Hematopoietic multipotent progenitor cell treated with erythropoietin and hydrocortisone succinate and interleukin-3 and kit ligand, for 6 days (in vitro differentiated cells): Measurements from ENCODE around the gene CDC42SE2.
"Not testable (repeated sequence)": the region's sequence is repeated elsewhere in the genome, so short reads cannot be mapped to it uniquely, and the experiment has no call there.

ENCODE experiments used
- DNase-seq: peaks from one replicate; pipeline ENCODE4 v3.0.0-alpha.2; 2015

CDC42SE2 gene

DNA sequence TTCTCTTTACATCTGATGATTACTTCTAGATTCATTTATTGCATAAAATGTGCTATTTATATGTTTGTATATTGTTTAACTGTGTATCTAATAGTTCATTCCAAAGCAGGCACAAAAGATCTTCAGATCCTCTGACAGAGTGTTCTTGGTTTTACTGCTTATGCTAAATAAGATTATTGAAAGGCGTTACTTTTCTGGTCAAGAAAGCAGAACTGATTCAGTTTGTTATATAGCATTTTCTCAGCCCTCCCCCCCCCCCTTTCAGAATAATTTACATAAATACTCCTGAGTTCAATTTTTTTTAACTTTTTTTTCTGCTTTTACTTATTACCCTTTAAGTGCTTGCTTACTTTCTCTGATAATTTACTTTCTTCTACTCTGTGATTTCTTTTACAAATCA, 15.4 kb downstream of the CDC42SE2 start:
- no peak for DNase-seq

DNA sequence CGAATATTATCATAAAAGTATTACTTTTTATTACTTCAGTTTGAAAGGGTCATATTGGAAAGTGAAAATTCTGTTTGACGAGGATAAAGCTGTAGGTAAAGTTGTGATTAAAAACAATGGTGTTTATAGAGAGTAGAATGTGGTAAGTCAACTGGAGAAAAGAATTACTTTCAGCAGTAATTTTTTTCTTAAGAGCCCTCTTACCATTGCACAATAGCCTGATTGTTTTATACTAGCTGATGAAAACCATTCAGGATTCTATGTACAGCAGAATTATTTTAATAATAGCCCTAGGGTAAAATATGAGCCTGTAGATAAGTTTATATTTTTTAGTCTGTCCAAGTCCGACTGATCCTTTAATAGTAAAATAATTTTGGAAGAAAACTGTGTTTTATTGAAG, 16.6 kb downstream of the CDC42SE2 start:
- no peak for DNase-seq

DNA sequence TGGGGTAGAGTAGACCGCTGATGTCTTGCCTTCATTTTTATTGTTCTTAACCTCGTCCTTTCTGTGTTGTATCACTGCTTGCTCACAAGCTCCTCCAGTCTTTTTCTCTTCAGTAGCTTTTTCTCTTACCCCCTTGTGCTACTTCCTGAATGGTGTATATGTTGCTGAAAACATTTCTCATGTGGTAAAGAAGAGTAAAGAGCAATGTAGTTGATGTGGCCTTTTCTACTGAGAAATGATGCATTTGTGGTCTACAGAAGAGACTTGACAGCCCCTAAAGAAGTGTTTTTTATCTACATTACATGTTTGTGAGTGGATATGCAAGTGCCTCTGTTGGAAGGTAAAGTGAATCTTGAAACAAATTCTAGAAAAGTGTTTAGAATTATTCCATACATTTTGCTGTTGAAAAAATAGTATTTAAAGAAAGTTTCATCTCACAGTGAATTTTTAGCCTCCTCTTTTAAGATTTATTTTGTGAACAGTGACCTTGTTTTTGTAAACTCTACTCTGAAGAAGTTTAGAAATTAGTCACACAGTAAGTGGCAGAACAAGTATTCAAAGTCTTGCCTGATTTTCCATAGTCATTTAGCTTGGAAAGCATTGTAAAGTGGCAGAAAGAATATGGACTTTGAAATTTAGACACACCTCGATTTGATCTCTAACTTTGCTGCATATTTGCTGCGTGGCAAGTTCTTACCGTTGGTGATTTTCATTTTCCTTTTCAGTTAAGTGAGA, 17.4 kb downstream of the CDC42SE2 start:
- DNase-seq = no peak

DNA sequence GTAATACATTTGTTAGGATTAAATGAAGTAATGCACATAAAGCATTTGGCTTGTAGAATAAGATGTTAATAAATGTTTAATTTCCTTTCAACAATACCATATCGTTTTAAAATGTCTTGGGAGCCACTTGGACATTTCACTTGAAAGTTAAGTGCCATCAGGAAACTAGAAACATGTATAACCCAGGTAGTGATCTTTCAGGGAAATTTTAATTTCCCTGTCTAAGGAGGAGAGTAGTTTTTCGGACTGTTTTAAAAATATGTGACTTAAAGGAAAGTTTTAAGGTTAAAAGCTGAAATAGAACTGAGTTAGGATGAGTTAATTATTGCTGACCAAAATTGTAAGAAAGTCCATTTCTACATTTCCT, 18.0 kb downstream of the CDC42SE2 start:
- DNase-seq = no peak

DNA sequence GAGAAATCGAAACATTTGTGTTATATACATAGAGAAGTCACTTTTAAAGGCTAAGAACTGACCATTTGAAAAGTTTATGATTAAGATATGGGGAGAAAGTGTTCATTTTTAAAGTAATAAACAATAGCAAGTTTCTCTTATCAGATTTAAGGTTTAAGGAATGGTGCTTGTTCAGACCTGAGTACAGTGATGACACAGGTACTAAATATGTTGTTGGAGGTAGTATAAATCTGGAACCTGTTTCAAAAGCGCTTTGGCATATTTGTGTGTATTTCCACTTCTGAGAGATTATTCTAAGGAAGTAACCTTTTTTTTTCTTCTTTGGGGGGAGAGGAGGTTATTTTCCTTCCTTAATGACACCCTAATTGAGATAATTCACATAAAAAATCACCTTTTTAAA, 18.4 kb downstream of the CDC42SE2 start:
- DNase-seq = no peak

DNA sequence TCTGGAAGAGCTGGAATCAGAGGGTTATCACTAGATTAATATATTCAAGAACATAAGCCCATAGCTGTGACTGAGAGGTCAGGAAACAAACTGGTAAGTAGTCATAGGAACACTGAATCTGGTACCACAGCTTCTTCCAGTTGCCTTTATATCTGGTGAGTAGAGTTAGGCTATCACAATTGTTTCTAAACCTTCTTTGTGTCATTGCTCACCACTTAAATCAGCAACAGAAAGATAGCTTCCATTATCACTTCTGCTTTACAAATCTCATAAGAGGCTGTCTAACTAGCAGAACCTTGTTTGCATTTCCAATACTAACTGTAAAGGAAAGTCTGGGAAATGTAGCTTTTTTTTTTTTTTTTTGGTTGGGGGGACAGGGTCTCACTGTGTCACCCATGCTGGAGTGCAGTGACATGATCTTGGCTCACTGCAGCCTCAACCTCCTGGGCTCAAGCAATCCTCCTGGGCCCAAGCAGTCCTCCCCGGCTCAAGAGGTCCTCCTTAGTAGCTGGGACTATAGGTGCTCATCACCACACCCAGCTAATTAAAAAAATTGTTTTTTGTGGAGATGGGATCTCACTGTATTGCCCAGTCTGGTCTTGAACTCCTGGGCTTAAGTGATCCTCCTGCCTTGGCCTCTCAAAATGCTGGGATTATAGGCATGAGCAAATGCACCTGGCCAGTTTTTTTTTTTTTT, 22.0 kb downstream of the CDC42SE2 start:
- DNase-seq = no peak

DNA sequence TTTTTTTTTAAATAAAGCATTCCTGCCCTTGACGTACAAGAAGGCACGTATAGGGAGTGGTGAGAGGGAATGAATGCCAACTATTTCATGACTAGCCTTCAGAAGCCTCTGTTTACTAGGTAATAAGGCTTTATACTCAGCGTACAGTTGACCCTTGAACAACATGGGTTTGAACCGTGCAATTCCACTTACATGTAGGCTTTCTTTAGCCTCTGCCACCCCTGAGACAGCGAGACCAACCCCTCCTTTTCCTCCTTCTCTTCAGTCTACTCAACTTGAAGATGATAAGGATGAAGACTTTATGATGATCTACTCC, 22.5 kb downstream of the CDC42SE2 start:
- DNase-seq = no peak

DNA sequence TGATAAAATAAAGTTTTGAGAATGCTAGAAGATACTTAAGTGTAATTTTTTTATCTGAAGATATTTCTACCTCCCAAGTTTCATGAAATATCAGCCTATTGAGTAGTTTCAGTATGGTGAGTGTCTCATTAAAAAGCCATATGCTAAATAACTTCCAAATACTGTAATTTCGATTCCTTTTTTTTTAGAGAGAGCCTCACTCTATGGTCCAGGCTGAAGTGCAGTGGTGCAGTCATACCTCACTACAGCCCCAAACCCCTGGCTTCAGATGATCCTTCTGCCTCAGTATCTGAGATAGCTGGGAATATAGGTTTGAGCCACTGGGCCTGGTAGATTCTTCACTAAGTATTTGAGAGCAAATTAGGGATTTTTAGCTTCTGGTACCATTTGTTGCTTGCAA, 24.5 kb downstream of the CDC42SE2 start:
- no peak for DNase-seq

DNA sequence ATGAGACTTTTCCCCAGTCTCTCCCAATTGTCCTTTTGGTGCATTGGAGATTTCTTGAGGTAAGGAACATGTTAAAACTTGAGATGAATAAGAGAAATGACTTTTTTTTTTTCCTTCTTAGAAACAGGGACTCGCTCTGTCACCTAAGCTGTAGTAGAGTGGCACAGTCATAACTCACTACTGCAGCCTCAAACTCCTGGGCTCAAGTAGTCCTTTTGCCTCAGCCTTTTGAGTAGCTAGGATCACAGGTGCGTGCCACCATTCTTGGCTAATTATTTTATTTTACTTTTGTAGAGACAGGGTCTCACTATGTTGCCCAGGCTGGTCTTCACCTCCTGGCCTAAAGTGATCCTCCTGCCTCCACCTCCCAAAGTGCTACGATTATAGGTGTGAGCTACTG, 25.9 kb downstream of the CDC42SE2 start:
- DNase-seq = no peak

DNA sequence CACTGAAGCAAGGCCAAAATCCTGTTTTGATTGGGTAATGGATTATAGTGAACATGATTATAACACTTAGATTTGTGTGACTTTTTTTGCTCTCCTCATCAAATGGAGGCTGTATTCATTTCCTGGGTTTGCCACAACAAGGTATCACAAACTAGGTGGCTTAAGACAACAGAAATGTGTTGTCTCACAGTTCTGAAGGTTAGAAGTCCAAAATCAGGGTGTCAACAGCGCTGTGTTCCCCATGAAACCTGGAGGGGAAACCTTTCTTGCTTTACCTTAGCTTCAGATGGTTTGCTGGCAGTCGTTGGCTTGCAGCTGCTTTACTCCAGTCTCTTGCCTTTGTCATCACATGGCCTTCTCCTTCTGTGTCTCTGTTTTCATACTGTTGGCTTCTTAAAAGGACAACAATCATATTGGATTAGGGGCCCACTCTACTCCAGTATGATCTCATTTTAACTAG, 32.4 kb downstream of the CDC42SE2 start:
- DNase-seq = no peak

DNA sequence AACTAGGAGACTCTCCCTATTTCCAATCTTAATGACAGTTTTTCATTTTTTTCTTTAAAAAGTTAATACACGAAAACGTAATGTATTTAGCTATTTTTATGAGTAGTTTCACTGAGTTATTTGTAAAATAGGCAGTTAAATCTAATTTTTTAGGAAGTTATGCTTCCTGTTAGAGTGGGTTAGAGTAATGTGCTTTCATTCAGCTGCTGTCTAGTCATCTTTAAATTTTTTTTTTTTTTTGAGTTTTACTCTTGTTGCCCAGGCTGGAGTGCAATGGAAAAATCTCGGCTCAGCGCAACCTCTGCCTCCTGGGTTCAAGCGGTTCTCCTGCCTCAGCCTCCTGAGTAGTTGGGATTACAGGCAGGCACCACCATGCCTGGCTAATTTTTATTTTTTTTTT, 34.0 kb downstream of the CDC42SE2 start:
- DNase-seq = no peak

DNA sequence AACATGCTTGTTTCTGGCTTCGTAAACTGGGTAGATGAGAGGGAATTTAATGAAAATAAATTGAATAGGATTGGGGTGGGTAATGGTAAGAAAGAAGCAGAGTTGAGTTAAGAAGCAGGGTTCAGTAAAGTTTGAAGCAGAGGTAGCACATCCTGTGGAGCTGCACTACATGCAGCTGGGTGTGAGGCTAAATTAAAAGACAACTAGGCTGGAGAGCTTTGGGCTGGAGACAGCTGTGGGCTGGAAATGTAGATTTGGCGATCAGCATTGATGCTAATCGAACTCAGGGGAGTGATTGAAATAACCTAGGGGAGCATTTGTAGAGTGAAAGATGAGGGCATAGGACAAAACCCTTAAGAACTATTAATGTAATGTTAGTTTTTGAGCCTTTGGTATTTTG, 35.6 kb downstream of the CDC42SE2 start:
- DNase-seq = no peak

DNA sequence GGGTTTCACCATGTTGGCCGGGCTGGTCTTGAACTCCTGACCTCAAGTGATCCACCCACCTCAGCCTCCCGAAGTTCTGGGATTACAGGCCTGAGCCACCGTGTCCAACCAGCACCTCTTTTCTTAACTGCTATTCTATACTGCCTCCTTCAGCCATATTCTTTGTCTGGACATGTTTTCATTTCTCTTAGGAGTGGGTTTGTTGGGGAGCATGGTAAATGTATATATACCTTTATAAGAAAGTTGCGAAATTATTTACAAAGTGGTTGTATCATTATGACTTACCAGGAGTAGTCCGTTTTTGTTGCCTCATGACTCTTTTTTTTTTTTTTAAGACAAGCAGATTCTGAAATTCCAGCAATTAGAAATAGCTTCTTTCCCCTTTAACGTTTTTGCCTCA, 38.7 kb downstream of the CDC42SE2 start:
- DNase-seq = no peak

DNA sequence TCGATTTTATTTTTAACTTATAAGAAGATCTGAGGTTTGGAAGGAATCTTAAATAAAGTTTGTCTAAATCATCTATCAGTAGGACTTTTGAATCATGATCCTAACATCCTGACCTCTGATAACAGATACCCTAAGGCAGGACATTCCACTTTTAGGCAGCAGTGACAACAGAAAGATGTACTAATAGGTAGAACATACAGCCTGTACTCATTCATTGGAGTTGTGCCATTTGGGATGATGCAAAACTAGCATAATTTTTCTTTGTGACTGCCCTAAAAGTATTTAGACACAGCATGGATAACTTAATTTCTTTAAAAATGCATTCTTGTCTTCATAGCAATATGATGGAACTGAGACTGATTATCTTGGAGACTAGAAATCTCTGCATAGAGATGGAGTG, 39.7 kb downstream of the CDC42SE2 start:
- no peak for DNase-seq

DNA sequence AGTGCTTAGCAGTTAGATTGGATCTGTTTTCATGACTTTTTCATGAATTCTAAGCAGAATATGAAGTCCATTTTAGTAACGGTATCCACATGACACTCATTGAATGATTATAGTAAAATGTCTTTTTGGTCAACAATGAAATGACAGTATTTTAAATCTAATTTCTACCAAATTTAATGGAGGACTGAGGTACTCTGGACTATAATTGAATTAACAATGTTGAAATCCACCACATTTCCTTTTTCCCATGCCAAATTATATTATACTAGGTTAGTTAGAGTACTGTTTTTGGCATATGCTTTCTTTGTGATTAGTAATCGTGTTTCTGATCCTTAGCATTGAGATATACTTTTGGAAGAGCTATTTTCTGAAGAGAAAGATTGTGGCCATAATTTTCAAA, 40.6 kb downstream of the CDC42SE2 start:
- DNase-seq = no peak

DNA sequence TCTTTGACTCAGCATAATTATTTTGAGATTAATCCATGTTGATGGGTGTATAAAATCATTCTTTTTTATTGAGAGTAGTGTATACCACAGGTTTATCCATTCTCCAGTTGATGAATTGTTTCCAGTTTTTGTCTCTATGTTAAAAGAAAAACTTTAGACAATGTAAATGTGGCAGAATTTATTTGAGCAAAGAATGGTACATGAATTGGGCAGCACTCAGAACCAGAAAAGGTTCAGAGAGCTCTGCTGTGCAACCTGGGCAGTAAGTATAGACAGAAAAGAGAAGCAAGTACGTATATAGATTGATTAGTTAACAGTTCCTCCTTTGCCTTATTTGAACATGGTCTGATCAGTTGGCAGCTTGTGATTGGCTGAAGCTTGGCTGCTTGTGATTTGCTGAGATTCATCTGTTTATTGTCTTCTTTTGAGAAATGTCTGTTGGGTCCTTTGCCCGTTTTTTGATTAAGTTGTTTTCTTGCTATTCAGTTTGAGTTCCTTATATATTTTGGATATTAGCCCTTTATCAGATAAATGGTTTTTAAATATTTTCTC, 41.4 kb downstream of the CDC42SE2 start:
- DNase-seq = no peak

DNA sequence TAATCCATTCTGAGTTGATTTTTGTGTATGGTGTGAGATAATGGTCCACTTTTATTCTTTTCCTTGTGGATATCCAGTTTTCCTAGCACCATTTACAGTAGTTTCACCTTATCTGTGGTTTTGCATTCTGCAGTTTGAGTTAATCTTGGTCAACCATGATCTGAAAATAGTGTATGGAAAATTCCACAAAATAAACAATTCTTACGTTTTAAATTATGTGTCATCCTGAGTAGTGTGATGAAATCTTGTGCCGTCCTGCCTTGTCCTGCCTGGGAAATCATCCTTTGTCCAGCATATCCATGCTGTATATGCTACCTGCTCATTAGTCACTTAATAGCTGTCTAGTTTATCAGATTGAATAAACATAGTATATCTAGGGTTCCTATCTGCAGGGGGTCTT, 42.1 kb downstream of the CDC42SE2 start:
- no peak for DNase-seq

DNA sequence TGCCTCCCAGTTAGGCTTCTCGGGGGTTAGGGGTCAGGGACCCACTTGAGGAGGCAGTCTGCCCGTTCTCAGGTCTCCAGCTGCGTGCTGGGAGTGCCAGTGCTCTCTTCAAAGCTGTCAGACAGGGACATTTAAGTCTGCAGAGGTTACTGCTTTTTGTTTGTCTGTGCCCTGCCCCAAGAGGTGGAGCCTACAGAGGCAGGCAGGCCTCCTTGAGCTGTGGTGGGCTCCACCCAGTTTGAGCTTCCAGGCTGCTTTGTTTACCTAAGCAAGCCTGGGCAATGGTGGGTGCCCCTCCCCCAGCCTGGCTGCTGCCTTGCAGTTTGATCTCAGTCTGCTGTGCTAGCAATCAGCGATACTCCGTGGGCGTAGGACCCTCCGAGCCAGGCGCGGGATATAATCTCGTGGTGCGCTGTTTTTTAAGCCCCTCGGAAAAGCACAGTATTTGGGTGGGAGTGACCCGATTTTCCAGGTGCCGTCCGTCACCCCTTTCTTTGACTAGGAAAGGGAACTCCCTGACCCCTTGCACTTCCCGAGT, 48.5 kb downstream of the CDC42SE2 start:
- DNase-seq = not testable (repeated sequence)

DNA sequence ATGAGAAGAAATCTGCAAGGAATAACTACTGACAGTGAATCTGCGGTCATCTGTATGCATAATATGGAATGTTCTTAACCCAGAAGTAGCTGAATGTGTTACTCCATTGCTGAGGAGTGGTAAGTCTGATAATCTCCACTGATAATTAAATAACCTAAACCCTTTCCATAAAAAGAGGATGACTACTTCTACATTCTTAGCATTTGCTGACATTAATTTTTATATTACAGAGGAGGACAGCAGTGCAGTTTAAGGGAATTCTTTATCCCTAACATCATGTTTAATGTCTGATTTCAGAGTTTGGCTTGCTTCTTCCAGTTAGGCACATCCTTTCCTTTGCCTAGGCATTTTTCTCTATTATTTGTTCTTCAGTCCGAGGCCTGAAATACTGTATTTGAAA, 52.2 kb downstream of the CDC42SE2 start:
- DNase-seq = no peak

DNA sequence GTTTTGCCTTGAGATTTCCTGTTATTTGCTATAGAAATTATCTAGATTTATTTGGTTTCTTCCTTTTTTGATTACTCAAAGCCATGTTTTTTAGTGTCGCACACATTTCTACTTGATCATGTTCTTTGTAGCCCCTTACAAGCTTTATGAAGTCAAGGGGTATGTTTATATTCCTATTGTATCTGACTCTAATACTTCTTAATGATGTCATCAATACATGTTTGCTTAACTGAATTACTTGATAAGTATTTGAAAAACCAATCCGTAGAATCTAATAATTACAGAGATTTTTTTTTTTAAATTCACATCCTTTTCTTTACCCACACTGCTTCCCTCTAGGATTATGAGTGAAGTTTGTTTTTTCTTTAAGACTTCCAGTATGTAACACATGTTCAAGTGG, 53.0 kb downstream of the CDC42SE2 start:
- no peak for DNase-seq

DNA sequence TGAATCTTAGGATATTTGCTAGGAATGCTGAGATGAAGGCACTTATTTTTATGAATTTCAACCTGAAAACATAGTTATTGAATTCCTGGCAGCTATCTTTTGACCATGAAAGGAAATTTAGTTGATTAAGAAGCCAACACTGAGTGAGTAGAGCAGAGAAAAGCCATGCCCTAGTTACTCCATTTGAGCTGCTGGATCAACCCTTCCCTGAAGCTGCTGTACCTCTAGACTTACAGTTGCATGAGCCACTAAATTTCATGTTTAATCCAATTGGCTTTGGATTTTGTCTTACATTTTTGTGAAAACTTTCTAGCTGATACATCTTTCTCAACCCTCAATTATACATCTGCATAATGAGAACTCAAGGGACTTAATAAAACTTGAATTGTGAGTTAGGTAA, 54.6 kb downstream of the CDC42SE2 start:
- DNase-seq = no peak

DNA sequence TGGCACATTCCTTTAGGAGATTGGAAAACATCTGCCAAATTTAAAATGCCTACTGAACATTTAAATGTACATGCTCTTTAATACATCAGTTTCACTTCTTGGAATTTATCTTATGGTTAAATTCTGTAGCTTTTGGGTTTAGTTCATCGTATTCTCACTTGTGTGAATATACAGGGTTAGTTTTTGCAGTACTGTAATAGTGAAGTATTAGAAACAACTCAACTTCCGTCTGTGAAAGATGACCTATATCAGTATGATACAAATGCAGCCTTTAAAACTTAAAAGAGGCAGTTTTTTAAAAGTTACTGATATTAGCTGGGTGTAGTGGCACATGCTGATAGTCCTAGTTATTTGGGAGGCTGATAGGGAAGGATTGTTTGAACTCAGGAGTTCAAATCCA, 57.2 kb downstream of the CDC42SE2 start:
- DNase-seq = no peak

DNA sequence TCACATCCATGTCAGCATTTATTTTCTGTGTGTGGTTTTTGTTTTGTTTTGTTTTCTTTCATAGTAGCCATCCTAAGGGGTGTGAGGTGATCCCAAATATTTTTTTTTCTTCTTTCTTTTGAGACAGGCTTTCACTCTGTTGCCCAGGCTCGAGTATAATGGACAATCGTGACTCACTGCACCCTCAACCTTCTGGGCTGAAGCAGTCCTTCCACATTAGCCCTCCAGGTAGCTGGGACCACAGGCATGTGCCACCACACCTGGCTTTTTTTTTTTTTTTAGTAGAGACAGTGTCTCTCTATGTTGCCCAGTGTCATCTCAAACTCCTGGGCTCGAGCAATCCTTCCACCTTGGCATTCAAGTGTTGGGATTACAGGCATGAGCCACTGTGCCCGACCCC, 59.1 kb downstream of the CDC42SE2 start:
- no peak for DNase-seq

DNA sequence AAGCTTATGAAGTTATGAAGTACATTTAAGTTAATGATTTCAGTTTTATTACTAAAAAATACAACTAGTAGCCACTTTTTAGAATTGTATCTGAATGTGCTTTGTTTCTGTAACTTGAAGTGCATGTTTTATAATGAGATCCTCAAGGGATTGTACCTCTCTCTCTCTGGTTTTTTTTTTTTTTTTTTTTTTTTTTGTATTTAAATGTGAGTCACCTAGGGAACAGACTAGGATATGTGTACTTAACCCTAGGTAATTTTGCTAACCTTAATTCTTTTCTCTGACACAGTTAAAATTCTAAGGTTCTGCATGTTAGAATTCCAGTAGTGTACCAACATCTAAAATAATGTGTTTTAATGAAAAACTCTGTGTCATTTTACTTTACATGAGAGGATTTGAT, 59.5 kb downstream of the CDC42SE2 start:
- no peak for DNase-seq

DNA sequence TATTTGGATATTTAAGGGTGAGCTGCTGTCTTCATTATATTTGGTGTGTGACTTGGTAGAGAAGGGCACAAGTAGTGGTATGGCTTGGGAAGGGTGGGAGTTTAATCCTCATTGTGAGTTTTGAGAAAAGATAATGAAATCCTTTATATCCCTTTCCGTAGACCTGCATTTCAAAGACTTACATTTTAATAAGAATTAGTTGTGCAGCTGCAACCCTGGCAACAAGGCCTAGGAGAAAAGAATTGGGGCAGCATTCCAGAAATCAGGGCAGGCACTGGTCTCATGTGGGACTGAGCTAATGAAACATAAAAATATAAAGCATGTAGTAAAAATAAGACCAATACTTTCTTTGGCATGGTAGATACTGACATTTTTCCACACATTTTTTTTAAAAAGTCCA, 60.5 kb downstream of the CDC42SE2 start:
- no peak for DNase-seq
